ENCODE data around the gene PJVK. TPM values are rescaled to one million over a fixed set of nuclear protein-coding genes. Genes with fewer than 3 reads are reported as not detected.

The PJVK gene
- total RNA-seq, 1 experiment from 2014 or later = 3.7 TPM

GRCh38 chr2:178455947-178456346 is 4.8 kb downstream of the PJVK start:
- intact Hi-C loops (cut with micrococcal nuclease; ENCODE audit: unreplicated experiment) = no loop called here
- Histone ChIP-seq H3K4me3 (ENCODE audit: low read depth in 2 of 2, low read length in 2 of 2) (no peak overlapping the region), H3K27me3 (ENCODE audit: control insufficient read depth, insufficient read depth, low read length) (no peaks in the 10 kb centered on the region), H3K9me3 (ENCODE audit: control insufficient read depth, insufficient read depth, low read depth, low read length) (no peaks in the 10 kb centered on the region), H3K4me1 (ENCODE audit: control insufficient read depth, insufficient read depth, low read length) (no peaks in the 10 kb centered on the region; the same call in 1 of the 2 replicates), H3K36me3 (ENCODE audit: control insufficient read depth, insufficient read depth, low read length) (no peaks in the 10 kb centered on the region), H3K27ac (ENCODE audit: low read length) (no peak overlapping the region)
- CTCF ChIA-PET = no interaction called here
- POLR2A ChIA-PET = no interaction called here
- TF ChIP-seq POLR2AphosphoS5 (IDR thresholded peaks at IDR 0.05; ENCODE audit: low read depth, low read length) (no peak), TCF7L2 (IDR thresholded peaks at IDR 0.05; ENCODE audit: low read depth, low read length) (no peak), CTCF (IDR thresholded peaks at IDR 0.05) (no peak), SIN3A (IDR thresholded peaks at IDR 0.05; ENCODE audit: borderline replicate concordance, insufficient read depth, low read depth, low read length) (no peak), REST (IDR thresholded peaks at IDR 0.05; ENCODE audit: insufficient read depth in 1 of 2, low read depth in 2 of 2, low read length in 1 of 2) (no peak)
- in situ Hi-C loops (cut with HindIII; ENCODE audit: low pct_unique_long_range_greater_than_20kb, low sequenced_read_pairs) = no loop called here
- no TSS peak for BruUV-seq (replicated peaks)
- DNase-seq (ENCODE audit: low read depth, low spot score) = no peak
- ATAC-seq = no peak

GRCh38 chr2:178457390-178457886 is 6.3 kb downstream of the PJVK start:
- DNase-seq (ENCODE audit: low read depth, low spot score) (no peak), ATAC-seq (no peak)
- no peaks in the 10 kb centered on the region for H3K9me3 ChIP-seq (ENCODE audit: control insufficient read depth, insufficient read depth, low read depth, low read length)
- no TSS peak for BruUV-seq (replicated peaks)
- no peak for TF ChIP-seq CTCF (IDR thresholded peaks at IDR 0.05)
- in situ Hi-C loops (cut with HindIII; ENCODE audit: low pct_unique_long_range_greater_than_20kb, low sequenced_read_pairs) = no loop called here
- ChIA-PET POLR2A (interaction anchor here (0.6 kb wide), 1 partner anchor 25 kb away, joined by 6 read pairs; no protein-coding TSS in a partner anchor), CTCF (no interaction called here)
- no peak overlapping the region for H3K27ac ChIP-seq (ENCODE audit: low read length)
- H3K4me3 ChIP-seq (ENCODE audit: low read depth in 2 of 2, low read length in 2 of 2) = no peak overlapping the region
- intact Hi-C loops (cut with micrococcal nuclease; ENCODE audit: unreplicated experiment) = no loop called here
- H3K4me1 ChIP-seq (ENCODE audit: control insufficient read depth, insufficient read depth, low read length) = no peaks in the 10 kb centered on the region
- no peaks in the 10 kb centered on the region for H3K36me3 ChIP-seq (ENCODE audit: control insufficient read depth, insufficient read depth, low read length)
- no peaks in the 10 kb centered on the region for H3K27me3 ChIP-seq (ENCODE audit: control insufficient read depth, insufficient read depth, low read length)
